SK-N-SH treated with all-trans-retinoic acid at 6 μM for 48 hours (cell line): ENCODE measurements around the gene UVRAG.

ENCODE experiments used
- ATAC-seq: fragments of 200-7000 bp; cut with Tn5 transposase; 3 replicates; pipeline ENCODE4 v1.9.1; 2020; ENCODE audit warnings: mild to moderate bottlenecking, moderate library complexity
- ARNTL ChIP-seq: fragments of 450-650 bp; formaldehyde crosslinking; IDR thresholded peaks from 2 replicates; pipeline ENCODE4 v1.5.0; 2020; ENCODE audit warnings: low read depth, mild to moderate bottlenecking, moderate library complexity, borderline replicate concordance
- CSDC2 ChIP-seq: fragments of 250-450 bp; sonication (Bioruptor Pico); IDR thresholded peaks from 2 replicates; pipeline ENCODE4 v1.5.0; 2020; ENCODE audit warnings: mild to moderate bottlenecking, moderate library complexity
- ESRRG ChIP-seq: fragments of 250-450 bp; sonication (Bioruptor Pico); IDR thresholded peaks from 2 replicates; pipeline ENCODE4 v1.6.1; 2021; ENCODE audit warnings: mild to moderate bottlenecking
- GLIS3 ChIP-seq: fragments of 250-450 bp; sonication (Bioruptor Pico); IDR thresholded peaks from 2 replicates; pipeline ENCODE4 v1.5.0; 2020; ENCODE audit warnings: mild to moderate bottlenecking, moderate library complexity
- ISL1 ChIP-seq: fragments of 250-450 bp; sonication (Bioruptor Pico); IDR thresholded peaks from 2 replicates; pipeline ENCODE4 v2.1.2; 2022; ENCODE audit warnings: mild to moderate bottlenecking, moderate library complexity
- OSR1 ChIP-seq: fragments of 250-450 bp; sonication (Bioruptor Pico); IDR thresholded peaks from 2 replicates; pipeline ENCODE4 v1.8.0; 2022; ENCODE audit warnings: moderate library complexity, mild to moderate bottlenecking, inconsistent platforms
- RARB ChIP-seq: fragments of 250-450 bp; sonication (Bioruptor Pico); IDR thresholded peaks from 2 replicates; pipeline ENCODE4 v1.8.0; 2021; ENCODE audit warnings: mild to moderate bottlenecking, moderate library complexity
- TCF4 ChIP-seq: fragments of 250-450 bp; sonication (Bioruptor Pico); IDR thresholded peaks from 2 replicates; pipeline ENCODE4 v1.8.0; 2021; ENCODE audit warnings: mild to moderate bottlenecking, moderate library complexity, borderline replicate concordance
- TOX ChIP-seq: fragments of 250-450 bp; sonication (Bioruptor Pico); IDR thresholded peaks from 2 replicates; pipeline ENCODE4 v1.8.0; 2021; ENCODE audit warnings: mild to moderate bottlenecking, moderate library complexity, borderline replicate concordance
- ZFP3 ChIP-seq: fragments of 250-450 bp; sonication (Bioruptor Pico); IDR thresholded peaks from 2 replicates; pipeline ENCODE4 v1.5.0; 2020; ENCODE audit warnings: mild to moderate bottlenecking, moderate library complexity
- ZFP30 ChIP-seq: fragments of 450-650 bp; formaldehyde crosslinking; IDR thresholded peaks from 2 replicates; pipeline ENCODE4 v1.5.0; 2022; ENCODE audit warnings: mild to moderate bottlenecking, moderate library complexity
- ZNF565 ChIP-seq: fragments of 450-650 bp; formaldehyde crosslinking; conservative IDR thresholded peaks from 2 replicates; pipeline ENCODE4 v1.5.0; 2020; ENCODE audit warnings: low read depth, mild to moderate bottlenecking, moderate library complexity
- ZNF70 ChIP-seq: fragments of 450-650 bp; formaldehyde crosslinking; IDR thresholded peaks from 2 replicates; pipeline ENCODE4 v1.5.0; 2020; ENCODE audit warnings: mild to moderate bottlenecking, moderate library complexity
- ZNF8 ChIP-seq: fragments of 450-650 bp; formaldehyde crosslinking; IDR thresholded peaks from 2 replicates; pipeline ENCODE4 v1.5.0; 2020; ENCODE audit warnings: mild to moderate bottlenecking, moderate library complexity
- TF ChIP-seq, protein P1 (sequence below): fragments of 250-450 bp; sonication (Bioruptor Pico); IDR thresholded peaks from 2 replicates; pipeline ENCODE4 v1.5.1; 2021; ENCODE audit warnings: mild to moderate bottlenecking, moderate library complexity
- TF ChIP-seq, protein P2 (sequence below): fragments of 250-450 bp; sonication (Bioruptor Pico); IDR thresholded peaks from 2 replicates; pipeline ENCODE4 v1.5.0; 2020; ENCODE audit warnings: mild to moderate bottlenecking, moderate library complexity
- TF ChIP-seq, protein P3 (sequence below): fragments of 250-450 bp; sonication (Bioruptor Pico); IDR thresholded peaks from 2 replicates; pipeline ENCODE4 v1.8.0; 2020; ENCODE audit warnings: mild to moderate bottlenecking, moderate library complexity, borderline replicate concordance
- TF ChIP-seq, protein P4 (sequence below): fragments of 250-450 bp; sonication (Bioruptor Pico); IDR thresholded peaks from 2 replicates; pipeline ENCODE4 v1.5.1; 2020; ENCODE audit warnings: low read depth, mild to moderate bottlenecking, moderate library complexity
- TF ChIP-seq, protein P5 (sequence below): fragments of 250-450 bp; sonication (Bioruptor Pico); IDR thresholded peaks from 2 replicates; pipeline ENCODE4 v1.8.0; 2021; ENCODE audit warnings: low read depth, mild to moderate bottlenecking, moderate library complexity, borderline replicate concordance

The UVRAG gene

DNA sequence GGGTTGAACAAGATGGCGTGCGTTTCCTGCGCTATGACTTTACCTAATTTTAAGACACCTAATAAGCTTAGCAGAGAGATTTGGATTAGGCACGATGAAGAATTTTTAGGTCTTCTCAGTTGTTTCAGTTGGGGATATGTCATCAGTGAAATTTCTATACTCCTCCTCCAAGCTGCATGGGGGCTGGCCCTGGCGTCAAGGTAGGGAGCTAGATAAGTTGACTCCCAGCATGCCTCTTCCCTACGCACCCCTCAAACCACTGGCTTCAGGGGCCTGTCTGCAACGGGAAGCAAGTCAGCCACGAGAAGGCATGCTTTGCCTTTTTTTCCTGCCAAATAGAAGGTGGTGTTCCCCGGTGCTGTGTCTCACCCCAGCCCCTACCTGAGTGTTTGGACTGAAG lies 33.2 kb upstream of the UVRAG start:
- ATAC-seq: no peak
- TF ChIP-seq, protein P1, sequence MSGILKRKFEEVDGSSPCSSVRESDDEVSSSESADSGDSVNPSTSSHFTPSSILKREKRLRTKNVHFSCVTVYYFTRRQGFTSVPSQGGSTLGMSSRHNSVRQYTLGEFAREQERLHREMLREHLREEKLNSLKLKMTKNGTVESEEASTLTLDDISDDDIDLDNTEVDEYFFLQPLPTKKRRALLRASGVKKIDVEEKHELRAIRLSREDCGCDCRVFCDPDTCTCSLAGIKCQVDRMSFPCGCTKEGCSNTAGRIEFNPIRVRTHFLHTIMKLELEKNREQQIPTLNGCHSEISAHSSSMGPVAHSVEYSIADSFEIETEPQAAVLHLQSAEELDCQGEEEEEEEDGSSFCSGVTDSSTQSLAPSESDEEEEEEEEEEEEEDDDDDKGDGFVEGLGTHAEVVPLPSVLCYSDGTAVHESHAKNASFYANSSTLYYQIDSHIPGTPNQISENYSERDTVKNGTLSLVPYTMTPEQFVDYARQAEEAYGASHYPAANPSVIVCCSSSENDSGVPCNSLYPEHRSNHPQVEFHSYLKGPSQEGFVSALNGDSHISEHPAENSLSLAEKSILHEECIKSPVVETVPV (CRISPR knock-in tag): no peak
- TF ChIP-seq GLIS3 (CRISPR knock-in tag) (no peak), RARB (CRISPR knock-in tag) (no peak), TCF4 (CRISPR knock-in tag) (no peak), OSR1 (CRISPR knock-in tag) (no peak), ISL1 (no peak), ESRRG (no peak), ZFP3 (CRISPR knock-in tag) (no peak), ZNF565 (CRISPR knock-in tag) (no peak), ARNTL (CRISPR knock-in tag) (no peak), ZNF70 (CRISPR knock-in tag) (no peak)
- TF ChIP-seq, protein P2, sequence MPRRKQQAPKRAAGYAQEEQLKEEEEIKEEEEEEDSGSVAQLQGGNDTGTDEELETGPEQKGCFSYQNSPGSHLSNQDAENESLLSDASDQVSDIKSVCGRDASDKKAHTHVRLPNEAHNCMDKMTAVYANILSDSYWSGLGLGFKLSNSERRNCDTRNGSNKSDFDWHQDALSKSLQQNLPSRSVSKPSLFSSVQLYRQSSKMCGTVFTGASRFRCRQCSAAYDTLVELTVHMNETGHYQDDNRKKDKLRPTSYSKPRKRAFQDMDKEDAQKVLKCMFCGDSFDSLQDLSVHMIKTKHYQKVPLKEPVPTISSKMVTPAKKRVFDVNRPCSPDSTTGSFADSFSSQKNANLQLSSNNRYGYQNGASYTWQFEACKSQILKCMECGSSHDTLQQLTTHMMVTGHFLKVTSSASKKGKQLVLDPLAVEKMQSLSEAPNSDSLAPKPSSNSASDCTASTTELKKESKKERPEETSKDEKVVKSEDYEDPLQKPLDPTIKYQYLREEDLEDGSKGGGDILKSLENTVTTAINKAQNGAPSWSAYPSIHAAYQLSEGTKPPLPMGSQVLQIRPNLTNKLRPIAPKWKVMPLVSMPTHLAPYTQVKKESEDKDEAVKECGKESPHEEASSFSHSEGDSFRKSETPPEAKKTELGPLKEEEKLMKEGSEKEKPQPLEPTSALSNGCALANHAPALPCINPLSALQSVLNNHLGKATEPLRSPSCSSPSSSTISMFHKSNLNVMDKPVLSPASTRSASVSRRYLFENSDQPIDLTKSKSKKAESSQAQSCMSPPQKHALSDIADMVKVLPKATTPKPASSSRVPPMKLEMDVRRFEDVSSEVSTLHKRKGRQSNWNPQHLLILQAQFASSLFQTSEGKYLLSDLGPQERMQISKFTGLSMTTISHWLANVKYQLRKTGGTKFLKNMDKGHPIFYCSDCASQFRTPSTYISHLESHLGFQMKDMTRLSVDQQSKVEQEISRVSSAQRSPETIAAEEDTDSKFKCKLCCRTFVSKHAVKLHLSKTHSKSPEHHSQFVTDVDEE (CRISPR knock-in tag): no peak
- TF ChIP-seq, protein P3, sequence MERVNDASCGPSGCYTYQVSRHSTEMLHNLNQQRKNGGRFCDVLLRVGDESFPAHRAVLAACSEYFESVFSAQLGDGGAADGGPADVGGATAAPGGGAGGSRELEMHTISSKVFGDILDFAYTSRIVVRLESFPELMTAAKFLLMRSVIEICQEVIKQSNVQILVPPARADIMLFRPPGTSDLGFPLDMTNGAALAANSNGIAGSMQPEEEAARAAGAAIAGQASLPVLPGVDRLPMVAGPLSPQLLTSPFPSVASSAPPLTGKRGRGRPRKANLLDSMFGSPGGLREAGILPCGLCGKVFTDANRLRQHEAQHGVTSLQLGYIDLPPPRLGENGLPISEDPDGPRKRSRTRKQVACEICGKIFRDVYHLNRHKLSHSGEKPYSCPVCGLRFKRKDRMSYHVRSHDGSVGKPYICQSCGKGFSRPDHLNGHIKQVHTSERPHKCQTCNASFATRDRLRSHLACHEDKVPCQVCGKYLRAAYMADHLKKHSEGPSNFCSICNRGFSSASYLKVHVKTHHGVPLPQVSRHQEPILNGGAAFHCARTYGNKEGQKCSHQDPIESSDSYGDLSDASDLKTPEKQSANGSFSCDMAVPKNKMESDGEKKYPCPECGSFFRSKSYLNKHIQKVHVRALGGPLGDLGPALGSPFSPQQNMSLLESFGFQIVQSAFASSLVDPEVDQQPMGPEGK (CRISPR knock-in tag): no peak
- TF ChIP-seq, protein P4, sequence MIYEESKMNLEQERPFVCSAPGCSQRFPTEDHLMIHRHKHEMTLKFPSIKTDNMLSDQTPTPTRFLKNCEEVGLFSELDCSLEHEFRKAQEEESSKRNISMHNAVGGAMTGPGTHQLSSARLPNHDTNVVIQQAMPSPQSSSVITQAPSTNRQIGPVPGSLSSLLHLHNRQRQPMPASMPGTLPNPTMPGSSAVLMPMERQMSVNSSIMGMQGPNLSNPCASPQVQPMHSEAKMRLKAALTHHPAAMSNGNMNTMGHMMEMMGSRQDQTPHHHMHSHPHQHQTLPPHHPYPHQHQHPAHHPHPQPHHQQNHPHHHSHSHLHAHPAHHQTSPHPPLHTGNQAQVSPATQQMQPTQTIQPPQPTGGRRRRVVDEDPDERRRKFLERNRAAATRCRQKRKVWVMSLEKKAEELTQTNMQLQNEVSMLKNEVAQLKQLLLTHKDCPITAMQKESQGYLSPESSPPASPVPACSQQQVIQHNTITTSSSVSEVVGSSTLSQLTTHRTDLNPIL (CRISPR knock-in tag): no peak

DNA sequence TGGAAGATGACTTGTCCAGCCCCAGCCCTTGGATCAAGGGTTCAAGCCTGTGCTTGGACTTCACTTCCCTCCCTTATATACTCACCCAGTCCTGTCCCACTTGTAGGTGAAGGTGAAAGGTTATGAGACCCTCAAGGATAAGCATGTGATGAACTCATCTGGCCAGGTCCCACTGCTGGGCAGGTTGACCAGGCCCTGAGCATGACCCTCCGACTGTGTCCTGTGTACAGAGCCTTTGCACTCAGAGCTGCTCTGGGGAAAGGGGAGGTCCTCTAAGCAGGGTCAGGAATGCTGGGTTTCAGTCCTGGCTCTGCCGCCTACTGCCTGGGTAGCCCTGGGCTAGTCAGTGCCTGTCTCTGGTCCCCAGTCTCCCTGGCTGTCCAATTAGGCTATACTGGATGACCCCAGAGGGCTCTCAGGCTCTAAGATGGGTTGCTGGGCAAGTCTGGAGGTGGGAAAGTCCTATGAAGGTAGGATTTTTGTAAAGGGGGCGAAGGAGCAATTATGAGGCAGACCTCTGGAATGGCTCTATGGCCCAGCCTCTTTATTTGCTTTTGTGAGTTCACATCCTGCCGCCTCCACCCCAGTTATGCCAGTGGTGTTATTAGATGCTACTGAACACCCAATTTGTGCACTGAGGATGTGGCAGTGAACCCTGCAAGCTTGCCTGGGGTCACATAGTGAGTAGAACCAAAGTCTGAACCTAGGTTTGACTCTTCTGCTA lies 32.3 kb upstream of the UVRAG start:
- ATAC-seq: no peak
- TF ChIP-seq ARNTL (CRISPR knock-in tag) (no peak), OSR1 (CRISPR knock-in tag) (no peak), ZFP30 (CRISPR knock-in tag) (no peak), ESRRG (no peak), CSDC2 (CRISPR knock-in tag) (no peak), TOX (CRISPR knock-in tag) (no peak), GLIS3 (CRISPR knock-in tag) (no peak), ZNF8 (CRISPR knock-in tag) (no peak), ISL1 (no peak), ZNF70 (CRISPR knock-in tag) (no peak), ZFP3 (CRISPR knock-in tag) (no peak), RARB (CRISPR knock-in tag) (no peak)
- TF ChIP-seq, protein P2 (CRISPR knock-in tag): no peak
- TF ChIP-seq, protein P3 (CRISPR knock-in tag): no peak
- TF ChIP-seq, protein P5, sequence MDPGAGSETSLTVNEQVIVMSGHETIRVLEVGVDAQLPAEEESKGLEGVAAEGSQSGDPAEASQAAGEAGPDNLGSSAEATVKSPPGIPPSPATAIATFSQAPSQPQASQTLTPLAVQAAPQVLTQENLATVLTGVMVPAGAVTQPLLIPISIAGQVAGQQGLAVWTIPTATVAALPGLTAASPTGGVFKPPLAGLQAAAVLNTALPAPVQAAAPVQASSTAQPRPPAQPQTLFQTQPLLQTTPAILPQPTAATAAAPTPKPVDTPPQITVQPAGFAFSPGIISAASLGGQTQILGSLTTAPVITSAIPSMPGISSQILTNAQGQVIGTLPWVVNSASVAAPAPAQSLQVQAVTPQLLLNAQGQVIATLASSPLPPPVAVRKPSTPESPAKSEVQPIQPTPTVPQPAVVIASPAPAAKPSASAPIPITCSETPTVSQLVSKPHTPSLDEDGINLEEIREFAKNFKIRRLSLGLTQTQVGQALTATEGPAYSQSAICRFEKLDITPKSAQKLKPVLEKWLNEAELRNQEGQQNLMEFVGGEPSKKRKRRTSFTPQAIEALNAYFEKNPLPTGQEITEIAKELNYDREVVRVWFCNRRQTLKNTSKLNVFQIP (CRISPR knock-in tag): no peak
- TF ChIP-seq, all 23 proteins: peak for 0
